Mesenteric fat pad (tissue), 1 donor: ENCODE measurements around the gene ATOH7. TPM values are rescaled to one million over a fixed set of nuclear protein-coding genes. Genes with fewer than 3 reads are reported as not detected.
"Not testable (repeated sequence)": the region's sequence is repeated elsewhere in the genome, so short reads cannot be mapped to it uniquely, and the experiment has no call there.

ENCODE experiments used
- DNase-seq: peaks from one replicate; pipeline ENCODE4 v3.0.0-alpha.2; 2020; ENCODE audit warnings: low spot score
- total RNA-seq: library from RNA; stranded (reverse); fragmentation: NEBNext Ultra II Directional; extraction: Animal tissue kit (Norgen Biotek cat#: 25700); gene quantifications from one replicate; pipeline ENCODE4 v1.2.1, GENCODE V29; 2021
- donor health status: DM: yes; HTN: yes; CAD: no.

ATOH7 gene
- total RNA-seq, 1 donor from 2014 or later = not detected

- DNase-seq = no peak
Observed at GRCh38 chr10:68237173-68237572, 5.3 kb upstream of the ATOH7 start.

- no peak for DNase-seq
Observed at GRCh38 chr10:68235581-68235980, 3.7 kb upstream of the ATOH7 start.

GRCh38 chr10:68235111-68235510 is 3.2 kb upstream of the ATOH7 start:
- DNase-seq = no peak

GRCh38 chr10:68233046-68233445 is 1.1 kb upstream of the ATOH7 start:
- DNase-seq = no peak

DNA sequence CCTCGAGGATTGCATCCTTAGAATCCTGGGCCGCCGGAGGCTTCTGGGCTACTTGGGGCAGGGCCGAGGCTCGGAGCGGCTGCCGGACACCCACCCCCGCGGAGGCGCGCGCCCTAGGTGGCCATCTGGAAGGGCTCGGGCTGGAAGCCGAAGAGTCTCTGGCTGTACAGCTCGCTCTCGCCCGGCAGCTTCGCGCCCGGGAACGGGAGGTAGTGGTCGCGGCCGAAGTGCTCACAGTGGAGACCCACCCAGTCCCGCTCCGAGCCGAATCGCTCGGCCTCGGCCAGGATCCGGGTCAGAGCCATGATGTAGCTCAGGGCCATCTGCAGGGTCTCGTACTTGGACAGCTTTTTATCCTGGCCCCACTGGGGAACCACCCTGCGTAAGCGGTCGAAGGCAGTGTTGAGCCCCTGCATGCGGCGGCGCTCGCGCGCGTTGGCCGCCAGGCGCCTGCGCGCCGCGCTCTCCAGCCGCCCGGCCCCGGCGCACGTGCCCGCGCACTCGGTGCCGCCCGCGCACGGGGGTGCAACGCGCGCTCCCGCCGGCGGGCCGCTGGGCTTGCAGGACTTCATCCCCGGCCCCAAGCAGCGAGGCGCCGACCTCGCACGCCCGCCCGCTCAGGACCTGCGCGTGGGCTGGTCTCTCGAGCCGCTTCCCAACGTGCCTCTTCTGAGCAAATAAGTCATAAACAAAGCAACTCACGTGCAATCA is 652 bp downstream of the ATOH7 start:
- peak; percentile 91 for DNase-seq

GRCh38 chr10:68230268-68230667 is 1.6 kb downstream of the ATOH7 start:
- no peak for DNase-seq

DNA sequence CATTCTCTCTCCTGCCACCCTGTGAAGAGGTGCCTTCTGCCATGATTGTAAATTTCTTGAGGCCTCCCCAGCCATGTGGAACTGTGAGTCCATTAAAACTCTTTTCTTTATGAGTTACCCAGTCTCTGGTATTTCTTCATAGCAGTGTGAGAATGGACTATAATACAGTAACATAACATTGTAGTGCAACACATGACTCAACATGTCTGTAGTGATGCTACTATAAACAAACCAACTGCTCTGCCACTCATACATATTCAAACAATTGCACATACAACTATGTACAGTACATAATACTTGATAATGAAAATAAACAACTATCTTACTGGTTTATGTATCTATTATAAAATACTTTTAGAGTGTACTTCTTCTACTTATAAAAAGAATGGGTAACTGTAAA is 7.1 kb downstream of the ATOH7 start:
- DNase-seq = no peak

- no peak for DNase-seq
Observed at GRCh38 chr10:68223535-68224165, 8.3 kb downstream of the ATOH7 start.

GRCh38 chr10:68222391-68222790 is 9.5 kb downstream of the ATOH7 start:
- DNase-seq = no peak

GRCh38 chr10:68221196-68221595 is 10.7 kb downstream of the ATOH7 start:
- no peak for DNase-seq

- no peak for DNase-seq
Observed at GRCh38 chr10:68218786-68219185, 13.1 kb downstream of the ATOH7 start.

- no peak for DNase-seq
Observed at GRCh38 chr10:68212721-68213352, 19.1 kb downstream of the ATOH7 start.

DNA sequence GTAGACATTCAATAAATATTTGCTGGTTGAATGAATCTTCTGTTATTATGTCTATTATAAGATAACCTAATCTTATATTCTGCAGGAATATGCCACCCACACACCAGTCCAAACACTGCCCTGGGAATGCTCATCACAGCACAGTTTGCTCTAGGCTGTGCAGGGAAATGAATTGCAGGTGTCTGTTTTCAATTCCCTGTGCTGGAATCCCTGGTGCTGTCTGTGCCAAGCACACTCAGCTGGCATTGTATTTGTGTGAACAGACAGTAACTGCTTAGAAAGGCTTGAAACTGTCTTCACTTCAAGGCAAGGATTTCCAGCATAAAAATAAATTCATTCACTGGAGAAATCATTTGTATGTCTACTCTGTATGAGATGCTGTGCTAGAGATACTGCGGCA is 20.2 kb downstream of the ATOH7 start:
- DNase-seq = no peak

- DNase-seq = no peak
Observed at GRCh38 chr10:68208424-68209042, 23.4 kb downstream of the ATOH7 start.

DNA sequence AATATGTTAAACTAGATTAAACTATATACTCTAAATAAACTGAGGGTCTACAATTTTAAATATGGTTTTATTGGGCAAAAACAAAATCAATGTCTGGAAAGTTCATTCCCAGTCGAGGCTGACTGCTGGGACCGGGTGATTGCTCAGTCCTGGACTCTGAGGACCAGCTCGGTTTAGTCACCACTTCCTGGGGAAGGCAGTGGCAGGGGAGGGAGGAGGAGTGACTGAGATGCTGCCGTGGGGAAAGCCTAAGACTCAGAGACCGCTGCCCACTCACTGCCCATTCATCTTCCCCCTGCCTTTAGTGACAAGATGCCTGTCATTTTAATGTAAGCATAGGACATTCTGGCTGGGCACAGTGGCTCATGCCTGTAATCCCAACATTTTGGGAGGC is 29.0 kb downstream of the ATOH7 start:
- DNase-seq = no peak

DNA sequence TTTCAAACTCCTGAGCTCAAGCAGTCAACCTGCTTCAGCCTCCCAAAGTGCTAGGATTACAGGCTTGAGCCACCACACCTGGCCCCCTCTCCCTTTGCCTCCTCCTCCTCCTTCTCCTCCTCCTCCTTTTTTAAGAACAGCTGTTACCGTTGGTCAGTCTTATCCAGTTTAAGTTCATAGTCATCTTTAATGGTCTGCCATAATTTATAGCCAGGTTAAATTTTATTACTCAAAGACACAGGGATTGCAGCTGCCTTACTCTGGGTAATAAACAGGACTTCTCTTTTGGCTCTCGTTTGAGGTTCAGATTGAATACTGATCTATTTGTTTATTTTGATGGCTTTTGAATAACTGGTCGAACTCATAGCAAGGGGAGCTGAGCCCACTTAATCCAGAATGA is 35.2 kb downstream of the ATOH7 start:
- DNase-seq = no peak

- DNase-seq = not testable (repeated sequence)
Observed at GRCh38 chr10:68195776-68196175, 36.1 kb downstream of the ATOH7 start.

DNA sequence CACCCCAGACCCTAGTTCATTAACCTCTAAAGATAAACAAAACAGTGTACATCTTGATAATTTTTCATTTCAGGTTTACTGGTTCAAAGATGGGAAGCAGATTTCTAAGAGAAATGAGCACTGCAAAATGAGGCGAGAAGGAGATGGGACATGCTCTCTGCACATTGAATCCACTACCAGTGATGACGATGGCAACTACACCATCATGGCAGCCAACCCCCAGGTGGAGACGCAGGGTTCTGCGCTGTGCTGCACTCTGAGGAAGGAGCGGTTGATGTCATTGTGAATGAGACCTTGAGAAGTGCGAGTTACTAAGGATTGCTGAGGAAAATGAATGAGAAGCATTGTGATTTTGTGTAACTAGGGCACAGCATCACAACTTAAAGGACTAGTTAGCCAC is 37.6 kb downstream of the ATOH7 start:
- no peak for DNase-seq

DNA sequence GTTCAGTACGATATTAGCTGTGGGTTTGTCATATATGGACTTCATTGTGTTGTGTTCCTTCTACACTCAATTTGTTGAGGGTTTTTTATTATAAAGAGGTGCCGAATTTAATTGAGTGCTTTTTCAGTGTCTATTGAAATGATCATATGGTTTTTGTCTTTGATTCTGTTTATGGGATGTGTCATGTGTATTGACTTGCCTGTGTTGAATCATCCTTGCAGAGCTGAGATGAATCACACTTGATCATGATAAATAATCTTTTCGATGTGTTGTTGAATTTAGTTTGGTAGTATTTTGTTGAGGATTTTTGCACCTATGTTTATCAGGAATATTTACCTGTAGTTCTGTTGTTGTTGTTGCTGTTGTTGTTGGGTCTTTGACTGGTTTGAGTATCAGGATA is 39.8 kb downstream of the ATOH7 start:
- DNase-seq = no peak

DNA sequence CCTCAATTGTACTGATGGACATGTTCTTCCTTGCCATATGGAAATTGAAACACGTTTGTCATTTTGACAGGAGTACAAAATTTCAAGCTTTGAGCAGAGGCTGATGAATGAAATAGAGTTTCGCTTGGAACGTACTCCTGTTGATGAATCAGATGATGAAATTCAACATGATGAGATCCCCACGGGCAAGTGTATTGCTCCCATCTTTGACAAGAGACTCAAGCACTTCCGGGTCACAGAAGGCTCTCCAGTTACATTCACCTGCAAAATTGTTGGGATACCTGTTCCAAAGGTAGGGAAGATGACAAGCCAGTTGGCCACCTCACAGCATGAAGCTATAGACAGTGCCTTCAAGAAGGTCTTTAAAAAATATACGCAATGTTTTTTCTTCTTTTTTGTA is 43.1 kb downstream of the ATOH7 start:
- DNase-seq = no peak

DNA sequence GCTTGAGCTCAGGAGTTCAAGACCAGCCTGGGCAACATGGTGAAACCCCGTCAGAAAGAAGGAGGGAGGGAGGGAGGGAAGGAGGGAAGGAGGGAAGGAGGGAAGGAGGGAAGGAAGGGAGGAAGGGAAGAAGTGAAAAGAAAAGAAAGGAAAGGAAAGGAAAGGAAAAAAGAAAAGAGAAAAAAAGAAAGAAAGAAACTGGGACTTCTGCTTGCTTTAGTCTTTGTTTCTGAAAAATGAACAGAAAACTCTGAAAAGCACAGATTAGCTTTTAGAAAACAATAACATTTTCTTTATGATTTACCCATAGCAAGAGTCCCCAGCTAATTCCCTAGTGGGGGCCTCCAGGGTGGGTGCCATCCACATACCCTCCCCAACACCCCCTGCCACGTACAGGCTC is 46.8 kb downstream of the ATOH7 start:
- DNase-seq = no peak

DNA sequence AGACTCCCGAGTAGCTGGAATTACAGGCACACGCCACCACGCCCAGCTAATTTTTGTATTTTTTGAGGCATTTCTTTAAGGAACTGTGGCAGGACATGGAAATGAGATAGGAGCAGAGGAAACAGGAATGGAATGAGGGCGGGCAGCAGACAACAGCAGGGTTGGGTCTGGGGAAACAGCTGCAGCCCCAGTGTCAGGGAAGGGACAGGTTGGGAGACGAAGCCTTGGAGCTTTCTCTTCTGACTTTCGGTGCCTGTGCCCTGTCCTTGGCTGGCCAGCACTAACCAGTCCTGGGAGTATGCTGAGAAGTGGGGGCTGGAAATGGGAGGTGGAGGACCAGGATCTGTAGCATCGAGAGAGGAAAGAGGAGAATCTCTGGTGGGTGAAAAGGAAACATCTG is 47.4 kb downstream of the ATOH7 start:
- DNase-seq = no peak
